ENCODE measurements around the gene ACOT7. TPM values are rescaled to one million over a fixed set of nuclear protein-coding genes. Genes with fewer than 3 reads are reported as not detected.

ACOT7 gene
- total RNA-seq, 3 donors from 2014 or later: 9.4 to 12.8 (median 11.5) TPM

GRCh38 chr1:6427441-6428390 is 34.1 kb upstream of the ACOT7 start:
- H3K4me1 ChIP-seq: peaks cover 10 to 31% of the 10 kb centered on the region in 2 donors
- peak overlapping the region; percentile 33 to 61 for H3K27ac ChIP-seq
- no peak overlapping the region for H3K4me3 ChIP-seq
- DNase-seq (ENCODE audit: low spot score in 2 of 2): peak; percentile 61 to 82
- intact Hi-C loops (cut with DNase I; ENCODE audit: low total_unique reads): no loop called here
- H3K36me3 ChIP-seq: no peaks in the 10 kb centered on the region
- TF ChIP-seq POLR2AphosphoS5 (IDR thresholded peaks at IDR 0.05) (no peak), POLR2A (IDR thresholded peaks at IDR 0.05) (no peak)
- TF ChIP-seq, protein P1, sequence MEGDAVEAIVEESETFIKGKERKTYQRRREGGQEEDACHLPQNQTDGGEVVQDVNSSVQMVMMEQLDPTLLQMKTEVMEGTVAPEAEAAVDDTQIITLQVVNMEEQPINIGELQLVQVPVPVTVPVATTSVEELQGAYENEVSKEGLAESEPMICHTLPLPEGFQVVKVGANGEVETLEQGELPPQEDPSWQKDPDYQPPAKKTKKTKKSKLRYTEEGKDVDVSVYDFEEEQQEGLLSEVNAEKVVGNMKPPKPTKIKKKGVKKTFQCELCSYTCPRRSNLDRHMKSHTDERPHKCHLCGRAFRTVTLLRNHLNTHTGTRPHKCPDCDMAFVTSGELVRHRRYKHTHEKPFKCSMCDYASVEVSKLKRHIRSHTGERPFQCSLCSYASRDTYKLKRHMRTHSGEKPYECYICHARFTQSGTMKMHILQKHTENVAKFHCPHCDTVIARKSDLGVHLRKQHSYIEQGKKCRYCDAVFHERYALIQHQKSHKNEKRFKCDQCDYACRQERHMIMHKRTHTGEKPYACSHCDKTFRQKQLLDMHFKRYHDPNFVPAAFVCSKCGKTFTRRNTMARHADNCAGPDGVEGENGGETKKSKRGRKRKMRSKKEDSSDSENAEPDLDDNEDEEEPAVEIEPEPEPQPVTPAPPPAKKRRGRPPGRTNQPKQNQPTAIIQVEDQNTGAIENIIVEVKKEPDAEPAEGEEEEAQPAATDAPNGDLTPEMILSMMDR (IDR thresholded peaks at IDR 0.05): no peak
- H3K9me3 ChIP-seq: no peaks in the 10 kb centered on the region
- peaks cover 3 to 19% of the 10 kb centered on the region in 2 donors for H3K27me3 ChIP-seq

GRCh38 chr1:6426972-6427350 is 33.4 kb upstream of the ACOT7 start:
- no peaks in the 10 kb centered on the region for H3K9me3 ChIP-seq
- no peak overlapping the region for H3K4me3 ChIP-seq
- H3K27ac ChIP-seq: peak overlapping the region; percentile 11 to 61
- no peak for DNase-seq (ENCODE audit: low spot score in 2 of 2)
- no peak for TF ChIP-seq POLR2AphosphoS5 (IDR thresholded peaks at IDR 0.05)
- TF ChIP-seq, protein P1 (IDR thresholded peaks at IDR 0.05): no peak
- no peak for TF ChIP-seq POLR2A (IDR thresholded peaks at IDR 0.05)
- peaks cover 10 to 31% of the 10 kb centered on the region in 2 donors for H3K4me1 ChIP-seq
- no peaks in the 10 kb centered on the region for H3K36me3 ChIP-seq
- intact Hi-C loops (cut with DNase I; ENCODE audit: low total_unique reads): no loop called here
- H3K27me3 ChIP-seq: peaks cover 3 to 19% of the 10 kb centered on the region in 2 donors

GRCh38 chr1:6426277-6426971 is 32.9 kb upstream of the ACOT7 start:
- DNase-seq (ENCODE audit: low spot score in 2 of 2): no peak
- peaks cover 10 to 31% of the 10 kb centered on the region in 2 donors for H3K4me1 ChIP-seq
- H3K27ac ChIP-seq: peak overlapping the region in 1 of 2 donors; percentile 61
- no peaks in the 10 kb centered on the region for H3K9me3 ChIP-seq
- TF ChIP-seq POLR2A (IDR thresholded peaks at IDR 0.05) (no peak), POLR2AphosphoS5 (IDR thresholded peaks at IDR 0.05) (no peak)
- TF ChIP-seq, protein P1 (IDR thresholded peaks at IDR 0.05): no peak
- no peaks in the 10 kb centered on the region for H3K36me3 ChIP-seq
- H3K27me3 ChIP-seq: peaks cover 3 to 23% of the 10 kb centered on the region in 2 donors
- intact Hi-C loops (cut with DNase I; ENCODE audit: low total_unique reads): no loop called here
- no peak overlapping the region for H3K4me3 ChIP-seq

DNA sequence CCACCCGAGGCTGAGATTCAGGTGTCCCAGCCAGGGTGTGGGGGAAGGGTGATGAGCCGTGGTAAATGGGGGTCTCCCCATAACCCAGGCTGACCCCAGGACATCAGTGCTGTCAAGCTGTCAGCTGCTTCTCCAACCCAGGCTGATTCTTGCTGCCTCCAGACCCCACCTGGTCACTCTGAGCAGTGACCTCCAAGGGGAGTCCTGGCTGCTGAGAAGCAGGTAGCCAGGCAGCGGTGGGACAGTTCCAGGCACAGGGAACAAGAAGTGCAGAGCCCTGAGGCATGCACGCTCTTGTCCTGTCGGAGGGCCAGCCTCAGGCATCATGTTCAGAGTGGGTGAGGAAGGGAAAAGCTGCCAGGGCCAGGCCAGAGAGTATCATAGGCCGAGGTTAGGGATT is 32.1 kb upstream of the ACOT7 start:
- no peaks in the 10 kb centered on the region for H3K9me3 ChIP-seq
- H3K4me1 ChIP-seq: peaks cover 10 to 29% of the 10 kb centered on the region in 2 donors
- intact Hi-C loops (cut with DNase I; ENCODE audit: low total_unique reads): no loop called here
- H3K27me3 ChIP-seq: peaks cover 5 to 31% of the 10 kb centered on the region in 2 donors
- H3K36me3 ChIP-seq: no peaks in the 10 kb centered on the region
- H3K4me3 ChIP-seq: peak overlapping the region in 2 of 3 donors; percentile 46 to 66
- peak overlapping the region in 1 of 2 donors; percentile 43 for H3K27ac ChIP-seq
- DNase-seq (ENCODE audit: low spot score in 2 of 2): no peak
- TF ChIP-seq POLR2A (IDR thresholded peaks at IDR 0.05): no peak
- TF ChIP-seq, protein P1 (IDR thresholded peaks at IDR 0.05): no peak
- TF ChIP-seq POLR2AphosphoS5 (IDR thresholded peaks at IDR 0.05): no peak

All from breast epithelium (tissue), 4 donors.